IPS-NIHi7 (cell line): Measurements from ENCODE around the gene SNX25.
"Not testable (repeated sequence)": the region's sequence is repeated elsewhere in the genome, so short reads cannot be mapped to it uniquely, and the experiment has no call there.

Source experiments
- DNase-seq: peaks from one replicate; pipeline ENCODE4 v3.0.0; 2012; ENCODE audit warnings: mixed read lengths; ENCODE audit errors: extremely low spot score

SNX25 gene

GRCh38 chr4:185205073-185205472 is 4.3 kb upstream of the SNX25 start:
- DNase-seq, result not testable (repeated sequence)

GRCh38 chr4:185205697-185206342 is 3.6 kb upstream of the SNX25 start:
- DNase-seq, result no peak

- no peak for DNase-seq
These were observed 1.9 kb upstream of the SNX25 start for GRCh38 chr4:185207466-185207865.

DNA sequence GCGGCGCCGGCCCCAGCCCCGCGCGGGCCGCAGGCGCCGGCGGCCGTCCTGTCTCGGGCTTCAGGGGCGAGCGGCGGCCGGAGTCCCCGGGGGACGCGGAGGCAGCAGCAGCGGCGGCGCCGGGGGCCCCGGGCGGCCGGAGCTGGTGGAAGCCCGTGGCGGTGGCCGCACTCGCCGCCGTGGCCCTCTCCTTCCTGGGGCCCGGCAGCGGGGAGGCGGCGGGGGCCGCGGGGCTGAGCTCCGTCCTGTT is 379 bp downstream of the SNX25 start:
- not testable (repeated sequence) for DNase-seq

DNA sequence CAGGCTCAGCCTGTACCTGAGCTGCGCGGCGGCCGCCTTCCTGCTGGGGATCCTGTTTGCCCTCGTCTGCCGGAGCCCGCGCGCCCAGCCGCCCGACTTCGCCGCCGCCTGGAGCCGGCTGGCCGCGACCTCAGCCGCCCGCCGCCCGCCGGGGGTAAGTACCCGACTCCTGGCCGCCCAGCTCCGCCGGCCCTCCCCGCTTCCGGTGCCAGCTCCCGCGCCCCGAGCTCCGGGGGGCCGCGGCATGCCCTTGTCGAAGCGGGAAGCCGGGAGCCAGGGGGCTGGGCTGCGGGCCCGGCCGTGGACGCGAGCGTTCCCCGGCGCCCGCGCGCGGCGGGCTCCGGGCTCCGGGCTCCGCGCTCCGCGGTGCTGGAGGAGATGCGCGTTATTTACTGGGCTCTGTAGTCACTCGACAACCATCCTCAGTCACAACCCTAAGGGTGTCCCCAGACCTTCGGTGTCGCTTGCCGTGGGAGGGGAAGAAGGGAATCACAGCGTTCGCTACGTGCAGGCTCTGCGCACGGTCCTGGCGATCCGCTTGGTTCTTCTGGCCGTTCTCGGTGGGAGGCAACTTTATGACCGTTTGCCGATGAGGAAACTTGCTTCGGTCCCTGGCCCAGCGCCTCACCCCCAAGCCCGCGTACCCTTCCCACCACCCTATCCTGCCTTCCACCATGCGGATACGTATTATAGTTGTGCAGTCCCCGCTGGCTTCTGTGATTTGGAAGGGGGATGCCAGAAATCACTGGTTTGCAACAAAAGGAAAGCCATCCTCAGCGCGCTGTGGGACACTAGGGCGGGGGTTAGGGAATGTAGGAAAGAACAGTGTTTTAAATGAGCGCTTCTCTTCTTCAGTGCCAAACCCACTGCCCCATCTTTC is 944 bp downstream of the SNX25 start:
- DNase-seq, result peak; percentile 37

- DNase-seq, result no peak
These were observed 1.6 kb downstream of the SNX25 start for GRCh38 chr4:185211035-185211434.

GRCh38 chr4:185211641-185212040 is 2.2 kb downstream of the SNX25 start:
- no peak for DNase-seq

- DNase-seq, result no peak
These were observed 3.2 kb downstream of the SNX25 start for GRCh38 chr4:185212581-185212980.

DNA sequence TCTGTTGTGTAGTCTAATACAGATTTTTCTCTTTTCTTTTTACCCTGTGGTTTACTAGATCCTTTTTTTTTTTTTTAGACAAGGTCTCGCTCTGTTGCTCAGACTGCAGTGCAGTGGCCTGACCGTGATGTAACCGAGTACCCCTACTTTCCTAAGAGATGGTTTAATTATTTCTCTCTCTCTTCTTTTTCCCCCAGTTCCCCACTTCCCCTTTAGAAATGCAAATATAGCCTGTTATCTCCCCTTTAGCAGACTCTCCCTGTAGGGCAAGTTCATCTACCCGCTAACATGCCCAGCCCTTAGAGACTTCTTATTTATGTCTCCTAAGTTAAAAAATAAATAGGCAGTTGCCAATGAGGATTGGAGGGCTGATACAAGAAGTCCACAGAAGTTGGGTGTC is 4.5 kb downstream of the SNX25 start:
- DNase-seq, result no peak

DNA sequence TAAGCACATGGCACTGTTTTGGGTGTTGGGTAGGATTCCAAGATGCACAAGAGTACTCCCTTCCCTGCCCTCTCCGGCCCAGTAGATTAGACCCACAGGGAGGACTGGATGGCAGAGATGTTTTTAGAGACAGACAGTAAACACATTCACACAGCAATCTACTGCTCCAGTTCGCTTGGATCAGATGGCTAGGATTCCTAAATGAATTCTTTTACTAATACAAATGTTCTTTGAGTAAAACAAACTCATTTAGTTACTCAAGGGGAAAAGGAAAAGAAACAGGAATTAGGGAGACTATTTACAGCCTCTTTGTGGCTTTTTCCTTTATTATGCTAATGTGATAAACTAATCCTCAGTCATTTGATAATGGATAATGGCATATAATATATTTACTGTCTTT is 5.9 kb downstream of the SNX25 start:
- DNase-seq, result no peak

- no peak for DNase-seq
These were observed 8.1 kb downstream of the SNX25 start for GRCh38 chr4:185217408-185217975.

DNA sequence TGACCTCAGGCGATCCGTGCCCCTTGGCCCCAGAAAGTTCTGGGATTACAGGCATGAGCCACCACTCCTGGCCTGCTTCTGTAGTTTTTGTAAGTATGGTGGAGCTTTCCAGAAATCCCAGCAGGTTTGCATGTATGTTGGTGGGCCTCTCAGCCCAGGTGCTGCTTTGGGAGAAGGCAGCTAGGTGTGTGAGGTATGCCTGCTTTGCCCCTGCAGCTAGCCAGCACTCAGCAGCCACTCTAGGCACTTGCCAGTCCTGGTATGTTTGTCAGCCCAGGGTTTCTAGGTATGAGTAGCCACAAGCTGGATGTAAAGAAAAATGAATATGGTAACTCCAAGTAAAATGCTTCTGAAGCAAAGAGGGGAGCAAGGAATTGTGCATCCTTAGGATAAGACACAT is 8.9 kb downstream of the SNX25 start:
- no peak for DNase-seq

DNA sequence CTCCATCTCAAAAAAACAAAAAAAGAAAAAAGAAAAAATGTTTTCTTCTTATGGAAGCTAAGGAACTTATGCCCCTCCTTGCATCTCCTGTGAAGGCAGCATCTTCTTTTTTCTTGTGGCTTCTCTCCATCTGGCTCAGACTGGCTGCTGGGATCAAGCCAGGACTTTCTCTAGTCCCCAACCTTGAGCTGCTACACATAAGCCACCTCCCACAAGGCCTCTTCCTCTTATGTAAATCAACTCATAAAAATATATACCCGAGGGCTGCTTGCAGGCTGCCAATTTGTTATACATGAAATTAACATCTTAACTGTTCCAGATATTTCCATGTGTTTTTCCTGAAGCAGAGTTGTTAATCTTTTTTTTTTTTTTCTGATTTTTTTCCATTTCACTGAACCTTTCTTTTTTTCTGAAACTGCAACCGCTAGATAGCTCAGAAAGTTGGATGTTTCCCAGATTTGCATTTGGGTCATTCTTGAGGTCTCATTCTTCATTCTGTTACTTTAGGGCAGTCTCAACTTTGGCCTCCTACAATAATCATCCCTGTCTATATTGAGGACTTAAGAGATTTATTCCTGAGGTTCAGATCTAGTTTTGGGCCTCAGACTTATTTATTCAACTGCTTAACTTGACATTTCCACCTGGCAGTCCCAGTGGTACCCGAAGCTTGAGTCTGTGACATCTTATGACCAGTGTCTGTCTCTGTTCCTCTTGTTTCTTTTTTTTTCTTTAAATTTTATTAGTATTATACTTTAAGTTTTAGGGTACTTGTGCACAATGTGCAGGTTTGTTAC is 10.3 kb downstream of the SNX25 start:
- no peak for DNase-seq

DNA sequence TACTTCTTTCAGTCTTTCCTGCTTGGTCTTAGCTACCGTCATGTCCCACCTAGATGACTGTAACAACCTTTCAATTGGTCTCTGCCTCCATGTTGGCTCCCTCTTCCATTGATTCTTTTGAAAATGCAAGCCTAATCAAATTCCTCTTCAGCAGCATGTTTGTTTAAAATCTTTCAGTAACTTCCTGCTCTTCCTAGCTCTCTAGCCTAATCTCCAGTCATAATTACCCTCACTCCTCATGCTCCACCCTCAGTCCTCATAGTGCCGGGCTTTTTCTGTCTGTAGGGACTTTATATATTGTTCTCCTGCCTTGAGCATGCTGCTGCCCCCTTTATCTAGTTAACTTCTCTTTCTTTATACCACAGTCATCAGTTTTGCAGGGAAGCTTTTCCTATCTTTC is 12.1 kb downstream of the SNX25 start:
- DNase-seq, result no peak

DNA sequence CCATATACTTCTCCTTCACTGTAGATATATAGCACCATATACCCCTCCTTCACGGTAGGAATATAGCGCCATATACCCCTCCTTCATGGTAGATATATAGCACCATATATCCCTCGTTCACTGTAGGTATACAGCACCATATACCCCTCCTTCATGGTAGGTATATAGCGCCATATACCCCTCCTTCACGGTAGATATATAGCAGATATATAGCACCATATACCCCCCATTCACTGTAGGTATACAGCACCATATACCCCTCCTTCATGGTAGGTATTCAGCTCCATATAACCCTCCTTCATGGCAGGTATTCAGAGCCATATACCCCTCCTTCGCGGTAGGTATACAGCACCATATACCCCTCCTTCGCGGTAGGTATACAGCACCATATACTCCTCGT is 12.5 kb downstream of the SNX25 start:
- no peak for DNase-seq

DNA sequence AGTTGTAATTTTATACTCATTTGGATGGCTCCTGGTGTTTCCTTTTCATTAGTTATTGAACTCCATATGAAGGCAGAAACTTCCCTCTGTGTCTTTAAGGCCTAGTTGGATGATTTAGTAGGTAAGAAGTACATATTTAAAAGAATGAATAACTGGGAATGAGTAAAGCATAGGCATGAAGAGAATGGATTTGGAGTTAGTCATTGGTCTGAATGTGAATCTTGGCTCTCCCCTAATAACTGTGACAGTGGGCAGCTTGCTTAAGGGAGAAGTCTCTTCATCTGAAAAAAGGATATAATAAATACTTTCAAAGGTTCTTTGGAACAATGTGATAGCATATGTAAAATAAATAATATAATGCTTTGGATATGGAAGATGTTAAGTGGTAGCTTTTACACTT is 13.2 kb downstream of the SNX25 start:
- no peak for DNase-seq

DNA sequence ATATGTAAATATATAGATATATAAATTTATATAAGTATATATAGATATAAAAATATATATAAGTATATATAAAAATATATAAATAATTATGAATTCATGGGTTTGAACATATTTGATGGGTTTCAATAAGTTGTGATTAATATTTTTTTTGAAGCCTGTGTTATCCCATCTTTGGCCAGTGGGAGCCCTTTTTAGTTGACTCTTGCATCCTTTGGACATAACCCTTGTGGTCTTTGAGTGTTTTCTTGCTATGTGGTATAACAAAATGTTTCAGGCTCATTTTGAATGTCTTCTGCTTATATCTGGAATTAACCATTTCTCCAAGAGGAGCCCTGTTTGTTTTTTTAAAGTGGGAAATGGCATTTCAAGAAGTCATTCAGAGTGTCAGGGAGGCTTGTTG is 15.2 kb downstream of the SNX25 start:
- no peak for DNase-seq

DNA sequence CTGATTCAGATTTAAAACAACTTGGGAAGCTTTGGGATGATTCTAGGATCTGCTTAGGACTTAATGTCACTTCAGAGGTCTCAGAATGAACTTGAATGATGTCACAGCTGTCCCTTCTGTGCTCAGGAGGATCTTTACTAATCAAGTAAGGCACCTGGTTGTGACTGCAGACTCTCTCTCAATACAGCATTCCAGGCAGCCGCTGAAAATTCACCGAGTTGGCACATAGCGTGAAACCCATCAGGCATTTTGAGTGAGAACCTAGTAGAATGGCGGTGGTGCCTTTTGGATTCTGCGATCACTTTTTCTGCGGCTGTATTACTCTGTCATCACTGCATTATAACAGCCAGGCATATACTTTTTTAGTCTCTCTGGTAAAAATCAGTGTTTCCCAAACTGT is 16.5 kb downstream of the SNX25 start:
- no peak for DNase-seq

GRCh38 chr4:185227131-185227551 is 17.7 kb downstream of the SNX25 start:
- DNase-seq, result no peak

DNA sequence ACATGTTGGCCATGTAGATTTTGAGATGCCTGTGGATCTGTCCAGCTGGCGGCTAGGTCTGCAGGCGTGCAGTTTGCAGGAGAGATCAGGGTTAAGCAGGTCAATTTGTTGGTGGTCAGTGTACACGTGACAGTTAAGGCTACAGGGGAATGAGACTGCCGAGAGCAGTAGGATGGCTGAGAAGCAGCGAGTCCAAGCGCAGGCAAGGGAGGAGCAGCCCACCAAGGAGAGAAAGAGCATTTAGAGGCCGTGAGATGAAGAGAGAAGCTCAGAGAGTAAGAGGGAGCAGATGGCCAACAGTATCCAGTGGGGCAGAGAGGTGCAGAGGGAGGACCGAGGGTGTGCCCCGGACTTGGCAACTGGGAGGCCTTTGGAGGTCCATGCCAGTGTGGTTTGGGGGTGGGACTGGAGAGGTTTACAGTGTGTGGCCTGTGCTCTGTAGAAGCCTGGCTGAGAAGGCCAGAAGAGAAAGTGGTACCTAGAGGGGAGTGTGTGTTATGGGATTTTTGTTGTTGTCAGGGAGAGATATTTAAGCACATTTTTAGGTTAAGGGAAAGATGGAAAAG is 18.4 kb downstream of the SNX25 start:
- DNase-seq, result no peak

- no peak for DNase-seq
These were observed 19.8 kb downstream of the SNX25 start for GRCh38 chr4:185229021-185229818.
